A549 (cell line): Measurements from ENCODE around the gene PKP4. TPM values are rescaled to one million over a fixed set of nuclear protein-coding genes. Genes with fewer than 3 reads are reported as not detected.

Source experiments
- ATAC-seq, 2 experiments: fragments of 200-7000 bp in 1 of 2; fragments of >200 bp in 1 of 2; cut with Nextera tagmentation in 1 of 2; cut with Tn5 transposase in 1 of 2; 3 replicates each; pipeline versions ENCODE4 v1.8.0 to v1.9.1; 2018 to 2020; ENCODE audit warnings: mild to moderate bottlenecking in 1 of 2, moderate library complexity in 1 of 2
- CTCF ChIA-PET: fragments of 300-600 bp; sonication (Branson Sonifier 250); formaldehyde crosslinking; extraction: SDS; loops from one replicate; lab custom pipeline; 2021; ENCODE audit warnings: antibody characterized with exemption, inconsistent platforms; lab: Yijun Ruan, JAX
- POLR2A ChIA-PET: fragments of 350-600 bp; formaldehyde crosslinking; extraction: SDS; loops from one replicate; lab custom pipeline; 2021; ENCODE audit warnings: antibody characterized with exemption, inconsistent platforms; lab: Yijun Ruan, JAX
- DNase-seq, 2 experiments: peaks; one replicate each; pipeline versions ENCODE4 v3.0.0 to v3.0.0-alpha.2; 2011 to 2016; ENCODE audit warnings: low read depth in 1 of 2, low spot score in 1 of 2
- FAIRE-seq: peaks from 2 replicates; lab custom pipeline; 2011; peaks lifted over from hg19 to GRCh38; lab: Jason Lieb, UNC
- H3K27ac ChIP-seq, 2 experiments: fragments of >200 bp; sonication (Bioruptor Twin); formaldehyde crosslinking; 3 replicates each; pipeline ENCODE4 v1.5.1; 2016 to 2017
- H3K4me1 ChIP-seq: fragments of >200 bp; sonication (Bioruptor Twin); formaldehyde crosslinking; 3 replicates; pipeline ENCODE4 v1.6.1; 2016
- H3K4me2 ChIP-seq: fragments of >200 bp; sonication (Bioruptor Twin); formaldehyde crosslinking; 3 replicates; pipeline ENCODE4 v1.6.1; 2016
- H3K4me3 ChIP-seq: fragments of >200 bp; sonication (Bioruptor Twin); formaldehyde crosslinking; 3 replicates; pipeline ENCODE4 v1.5.1; 2016
- H3K9me3 ChIP-seq: fragments of >200 bp; sonication (Bioruptor Twin); formaldehyde crosslinking; 3 replicates; pipeline ENCODE4 v1.6.1; 2016
- ATOH8 ChIP-seq: fragments of 250-450 bp; sonication (Bioruptor Pico); IDR thresholded peaks from 2 replicates; pipeline ENCODE4 v1.5.0; 2020; ENCODE audit warnings: low read depth, mild to moderate bottlenecking, moderate library complexity
- BHLHE40 ChIP-seq: IDR thresholded peaks from 2 replicates; pipeline ENCODE4 v1.6.1; 2012; ENCODE audit warnings: low read depth, low read length, inconsistent platforms
- CBX2 ChIP-seq: fragments of 200-600 bp; sonication (generic); IDR thresholded peaks from 2 replicates; pipeline ENCODE4 v1.6.1; 2016; ENCODE audit warnings: low read depth, mild to moderate bottlenecking, borderline replicate concordance
- CHD2 ChIP-seq: fragments of 150-350 bp; IDR thresholded peaks from 2 replicates; pipeline ENCODE4 v1.6.1; 2014; ENCODE audit warnings: low read length; ENCODE audit not compliant: partially characterized antibody
- CHD4 ChIP-seq: fragments of 200-600 bp; sonication (generic); IDR thresholded peaks from 2 replicates; pipeline ENCODE4 v1.6.1; 2016; ENCODE audit warnings: antibody characterized with exemption, mild to moderate bottlenecking, borderline replicate concordance
- E2F6 ChIP-seq: IDR thresholded peaks from 2 replicates; pipeline ENCODE4 v1.6.1; 2012; ENCODE audit warnings: low read depth, borderline replicate concordance
- EHF ChIP-seq: fragments of 250-450 bp; sonication (Bioruptor Pico); IDR thresholded peaks from 2 replicates; pipeline ENCODE4 v1.5.0; 2020; ENCODE audit warnings: mild to moderate bottlenecking
- EHMT2 ChIP-seq: fragments of 200-600 bp; sonication (generic); IDR thresholded peaks from 2 replicates; pipeline ENCODE4 v1.6.1; 2016; ENCODE audit warnings: antibody characterized with exemption, low read depth, mild to moderate bottlenecking, moderate library complexity
- FOSL2 ChIP-seq, 2 experiments: fragments of 450-650 bp in 1 of 2; fragments of >200 bp in 1 of 2; sonication (Bioruptor Twin) in 1 of 2; formaldehyde crosslinking; IDR thresholded peaks; 2 replicates each; pipeline versions ENCODE4 v1.5.0 to v1.6.1; 2016 to 2020; ENCODE audit warnings: mild to moderate bottlenecking in 1 of 2, moderate library complexity in 1 of 2
- GATA3 ChIP-seq: IDR thresholded peaks from 2 replicates; pipeline ENCODE4 v1.6.1; 2012; ENCODE audit warnings: borderline replicate concordance
- HES2 ChIP-seq: fragments of >200 bp; sonication (Bioruptor Twin); formaldehyde crosslinking; IDR thresholded peaks from 2 replicates; pipeline ENCODE4 v1.6.1; 2016
- JUN ChIP-seq, 2 experiments: fragments of >200 bp; sonication (Bioruptor Twin); formaldehyde crosslinking; IDR thresholded peaks; 2 replicates in 1 of 2; 3 replicates in 1 of 2; pipeline ENCODE4 v1.6.1; 2016 to 2017
- KDM1A ChIP-seq: fragments of 200-600 bp; sonication (generic); IDR thresholded peaks from 2 replicates; pipeline ENCODE4 v1.6.1; 2016; ENCODE audit warnings: low read depth, mild to moderate bottlenecking
- MAFK ChIP-seq: fragments of 450-650 bp; IDR thresholded peaks from 2 replicates; pipeline ENCODE4 v1.6.1; 2014; ENCODE audit not compliant: partially characterized antibody
- MAZ ChIP-seq: fragments of 150-350 bp; IDR thresholded peaks from 2 replicates; pipeline ENCODE4 v1.6.1; 2014; ENCODE audit warnings: antibody characterized with exemption, low read depth, low read length, borderline replicate concordance
- RFX5 ChIP-seq: fragments of 450-650 bp; IDR thresholded peaks from 2 replicates; pipeline ENCODE4 v1.7.1; 2014; ENCODE audit warnings: antibody characterized with exemption, mild to moderate bottlenecking, moderate library complexity
- RNF2 ChIP-seq: fragments of 200-600 bp; sonication (generic); IDR thresholded peaks from 2 replicates; pipeline ENCODE4 v1.6.1; 2016; ENCODE audit warnings: low read depth, mild to moderate bottlenecking, antibody characterized with exemption, moderate library complexity, borderline replicate concordance
- TFCP2L1 ChIP-seq: fragments of 250-450 bp; sonication (Bioruptor Pico); IDR thresholded peaks from 2 replicates; pipeline ENCODE4 v1.5.0; 2021; ENCODE audit warnings: mild to moderate bottlenecking
- ZSCAN20 ChIP-seq: fragments of 250-450 bp; sonication (Bioruptor Pico); IDR thresholded peaks from 2 replicates; pipeline ENCODE4 v1.8.0; 2022; ENCODE audit warnings: mild to moderate bottlenecking, moderate library complexity
- WGBS: methylation state at CpG from one replicate; pipeline ENCODE4 v1.1.6; 2017; ENCODE audit errors: missing lambda C conversion rate; 5-methylcytosine and 5-hydroxymethylcytosine counted together
- polyA plus RNA-seq, 4 experiments: library from polyadenylated mRNA; depleted of rRNA in 3 of 4; stranded (reverse); fragments of >200 nt; fragmentation: RNase III in 1 of 4; extraction: RNeasy Plus Mini Kit Qiagen cat#74134 plus additional on column Dnase treatment in 1 of 4; gene quantifications; 2 replicates in 3 of 4; 3 replicates in 1 of 4; pipeline ENCODE4 v1.2.3, GENCODE V29; 2011 to 2017
- TF ChIP-seq, protein P1 (sequence below): fragments of 200-600 bp; sonication (generic); IDR thresholded peaks from 2 replicates; pipeline ENCODE4 v1.6.1; 2016; ENCODE audit warnings: antibody characterized with exemption, mild to moderate bottlenecking, moderate library complexity

Gene PKP4
- polyA plus RNA-seq, 2 of the 4 experiments (the other 2 are of a cell fraction): 27.0 to 56.6 TPM

DNA sequence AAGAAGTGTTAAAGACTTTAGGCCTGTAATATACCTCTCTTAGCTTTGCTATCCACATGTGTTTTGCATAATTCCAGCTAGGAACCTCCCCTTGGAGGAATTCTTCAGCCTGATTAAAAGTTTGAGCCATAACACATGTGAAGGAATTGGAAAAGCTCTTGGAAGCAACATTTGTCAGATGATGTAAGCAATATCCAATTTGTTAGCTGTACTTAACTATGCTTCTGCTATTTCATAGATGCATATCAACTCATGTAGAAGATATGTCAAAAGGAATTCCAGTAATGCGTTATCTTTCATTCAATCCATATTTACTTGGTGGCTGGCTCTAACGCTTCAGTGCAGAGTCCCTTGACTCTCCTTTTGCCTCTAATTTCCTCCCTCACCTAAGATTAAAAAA is 46.2 kb downstream of the PKP4 start (continued):
- TF ChIP-seq GATA3: peak; percentile 98
- no peak for TF ChIP-seq ATOH8 (CRISPR knock-in tag)
- no peak for TF ChIP-seq EHMT2
- TF ChIP-seq, protein P1, sequence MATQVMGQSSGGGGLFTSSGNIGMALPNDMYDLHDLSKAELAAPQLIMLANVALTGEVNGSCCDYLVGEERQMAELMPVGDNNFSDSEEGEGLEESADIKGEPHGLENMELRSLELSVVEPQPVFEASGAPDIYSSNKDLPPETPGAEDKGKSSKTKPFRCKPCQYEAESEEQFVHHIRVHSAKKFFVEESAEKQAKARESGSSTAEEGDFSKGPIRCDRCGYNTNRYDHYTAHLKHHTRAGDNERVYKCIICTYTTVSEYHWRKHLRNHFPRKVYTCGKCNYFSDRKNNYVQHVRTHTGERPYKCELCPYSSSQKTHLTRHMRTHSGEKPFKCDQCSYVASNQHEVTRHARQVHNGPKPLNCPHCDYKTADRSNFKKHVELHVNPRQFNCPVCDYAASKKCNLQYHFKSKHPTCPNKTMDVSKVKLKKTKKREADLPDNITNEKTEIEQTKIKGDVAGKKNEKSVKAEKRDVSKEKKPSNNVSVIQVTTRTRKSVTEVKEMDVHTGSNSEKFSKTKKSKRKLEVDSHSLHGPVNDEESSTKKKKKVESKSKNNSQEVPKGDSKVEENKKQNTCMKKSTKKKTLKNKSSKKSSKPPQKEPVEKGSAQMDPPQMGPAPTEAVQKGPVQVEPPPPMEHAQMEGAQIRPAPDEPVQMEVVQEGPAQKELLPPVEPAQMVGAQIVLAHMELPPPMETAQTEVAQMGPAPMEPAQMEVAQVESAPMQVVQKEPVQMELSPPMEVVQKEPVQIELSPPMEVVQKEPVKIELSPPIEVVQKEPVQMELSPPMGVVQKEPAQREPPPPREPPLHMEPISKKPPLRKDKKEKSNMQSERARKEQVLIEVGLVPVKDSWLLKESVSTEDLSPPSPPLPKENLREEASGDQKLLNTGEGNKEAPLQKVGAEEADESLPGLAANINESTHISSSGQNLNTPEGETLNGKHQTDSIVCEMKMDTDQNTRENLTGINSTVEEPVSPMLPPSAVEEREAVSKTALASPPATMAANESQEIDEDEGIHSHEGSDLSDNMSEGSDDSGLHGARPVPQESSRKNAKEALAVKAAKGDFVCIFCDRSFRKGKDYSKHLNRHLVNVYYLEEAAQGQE: no peak
- TF ChIP-seq EHF: no peak
- TF ChIP-seq CBX2: no peak
- TF ChIP-seq CHD2: no peak
- no peak for TF ChIP-seq CHD4
- TF ChIP-seq MAFK: no peak
- no peak for TF ChIP-seq ZSCAN20 (CRISPR knock-in tag)
- TF ChIP-seq MAZ: no peak
- no peak for TF ChIP-seq JUN (IDR thresholded peaks at IDR 0.05)
- no peak for TF ChIP-seq RFX5
- TF ChIP-seq FOSL2 (IDR thresholded peaks at IDR 0.05): 0 out of 2 replicates have a peak, but pooled peaks have one; percentile 12
- peak; percentile 23 for TF ChIP-seq FOSL2 (CRISPR knock-in tag; IDR thresholded peaks at IDR 0.05)
- TF ChIP-seq E2F6: no peak
- no peak for TF ChIP-seq RNF2
- TF ChIP-seq KDM1A: no peak
- no peak for TF ChIP-seq HES2
- no peak for TF ChIP-seq BHLHE40

- Histone ChIP-seq H3K27ac (peak overlapping the region; percentile 54 to 60; a peak in 4 of 6 replicates), H3K9me3 (no peaks in the 10 kb centered on the region), H3K4me1 (peaks cover 79% of the 10 kb centered on the region), H3K4me2 (peak overlapping the region; percentile 48), H3K4me3 (no peak overlapping the region)
- POLR2A ChIA-PET: no interaction called here
- 23% methylated on average over 3 of the region's 3 CpGs for WGBS
- CTCF ChIA-PET: no interaction called here
- no peak for ATAC-seq
- no peak for FAIRE-seq
- TF ChIP-seq TFCP2L1 (no peak), MAFK (peak; percentile 3), GATA3 (peak; percentile 17; the same call in 1 of the 2 replicates)
- no peak for DNase-seq
Measured at GRCh38 chr2:158504088-158504487, 47.3 kb downstream of the PKP4 start.
